ENCODE data around the gene SLC1A7. TPM values are rescaled to one million over a fixed set of nuclear protein-coding genes. Genes with fewer than 3 reads are reported as not detected.

SLC1A7 gene
- total and polyA plus RNA-seq, 2 of the 13 experiments (the other 11 are each of a cell fraction or from before 2014, with no cell fraction given), result 0.04 to 2.0 TPM

- TF ChIP-seq KIAA2018 (CRISPR knock-in tag; IDR thresholded peaks at IDR 0.05; ENCODE audit: borderline replicate concordance) (no peak), ZNF275 (CRISPR knock-in tag; IDR thresholded peaks at IDR 0.05; ENCODE audit: borderline replicate concordance) (0 out of 2 replicates have a peak, but pooled peaks have one; percentile 25), ZSCAN25 (CRISPR knock-in tag; IDR thresholded peaks at IDR 0.05) (no peak), KLF16 (CRISPR knock-in tag; IDR thresholded peaks at IDR 0.05) (0 out of 4 replicates have a peak, but pooled peaks of 1 of the 2 experiments have one; percentile 43), ZNF280B (CRISPR knock-in tag; IDR thresholded peaks at IDR 0.05; ENCODE audit: borderline replicate concordance) (peak; percentile 23; the same call in 1 of the 2 replicates), GABPA (IDR thresholded peaks at IDR 0.05; ENCODE audit: low read depth, low read length) (no peak), GABPA (CRISPR knock-in tag; IDR thresholded peaks at IDR 0.05; ENCODE audit: low read depth) (no peak; the same call in 1 of the 2 replicates), ZMAT3 (CRISPR knock-in tag; conservative IDR thresholded peaks at IDR 0.05) (0 out of 2 replicates have a peak, but pooled peaks have one; percentile 21), CREM (IDR thresholded peaks at IDR 0.05) (peak; percentile 68; the same call in 1 of the 2 replicates), CREM (CRISPR knock-in tag; IDR thresholded peaks at IDR 0.05) (no peak), PITX1 (CRISPR knock-in tag; IDR thresholded peaks at IDR 0.05) (peak; percentile 76; the same call in 1 of the 2 replicates)
- TF ChIP-seq, protein P1, sequence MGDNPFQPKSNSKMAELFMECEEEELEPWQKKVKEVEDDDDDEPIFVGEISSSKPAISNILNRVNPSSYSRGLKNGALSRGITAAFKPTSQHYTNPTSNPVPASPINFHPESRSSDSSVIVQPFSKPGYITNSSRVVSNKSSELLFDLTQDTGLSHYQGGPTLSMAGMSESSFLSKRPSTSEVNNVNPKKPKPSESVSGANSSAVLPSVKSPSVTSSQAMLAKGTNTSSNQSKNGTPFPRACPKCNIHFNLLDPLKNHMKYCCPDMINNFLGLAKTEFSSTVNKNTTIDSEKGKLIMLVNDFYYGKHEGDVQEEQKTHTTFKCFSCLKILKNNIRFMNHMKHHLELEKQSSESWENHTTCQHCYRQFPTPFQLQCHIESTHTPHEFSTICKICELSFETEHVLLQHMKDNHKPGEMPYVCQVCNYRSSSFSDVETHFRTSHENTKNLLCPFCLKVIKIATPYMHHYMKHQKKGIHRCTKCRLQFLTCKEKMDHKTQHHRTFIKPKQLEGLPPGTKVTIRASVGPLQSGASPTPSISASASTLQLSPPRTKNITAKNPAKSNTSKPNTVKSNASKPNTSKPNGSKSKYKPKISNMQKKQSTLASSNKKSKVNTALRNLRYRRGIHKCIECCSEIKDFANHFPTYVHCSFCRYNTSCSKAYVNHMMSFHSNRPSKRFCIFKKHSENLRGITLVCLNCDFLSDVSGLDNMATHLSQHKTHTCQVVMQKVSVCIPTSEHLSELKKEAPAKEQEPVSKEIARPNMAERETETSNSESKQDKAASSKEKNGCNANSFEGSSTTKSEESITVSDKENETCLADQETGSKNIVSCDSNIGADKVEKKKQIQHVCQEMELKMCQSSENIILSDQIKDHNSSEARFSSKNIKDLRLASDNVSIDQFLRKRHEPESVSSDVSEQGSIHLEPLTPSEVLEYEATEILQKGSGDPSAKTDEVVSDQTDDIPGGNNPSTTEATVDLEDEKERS (CRISPR knock-in tag; IDR thresholded peaks at IDR 0.05), result peak; percentile 64; the same call in 1 of the 2 replicates
Measured at GRCh38 chr1:53089478-53090226, 52.8 kb downstream of the SLC1A7 start (continued).

Data from HepG2 (cell line).